K562 (cell line): ENCODE measurements around the gene NAA38. TPM values are rescaled to one million over a fixed set of nuclear protein-coding genes. Genes with fewer than 3 reads are reported as not detected.
A peak's percentile ranks its signal among the peaks of the same experiment; 100 is the strongest.

Source experiments
- ATF1 ChIP-seq, 2 experiments: fragments of 450-650 bp in 1 of 2; IDR thresholded peaks; 2 replicates each; pipeline ENCODE4 v1.6.1; 2016; ENCODE audit warnings: missing compliant biosample characterization in 1 of 2, missing genetic modification characterization in 1 of 2
- CHD2 ChIP-seq: IDR thresholded peaks from 2 replicates; pipeline ENCODE4 v1.6.1; 2011; ENCODE audit warnings: low read depth, low read length
- FIP1L1 ChIP-seq: fragments of 200-400 bp; formaldehyde crosslinking; IDR thresholded peaks from 2 replicates; pipeline ENCODE4 v1.6.1; 2018; ENCODE audit warnings: mild to moderate bottlenecking, low read depth, low read length; ENCODE audit not compliant: poor library complexity, severe bottlenecking
- FOXA3 ChIP-seq, 2 experiments: fragments of 450-650 bp in 1 of 2; sonication (generic) in 1 of 2; formaldehyde crosslinking; IDR thresholded peaks in 1 of 2; conservative IDR thresholded peaks in 1 of 2; 2 replicates each; pipeline versions ENCODE4 v1.4.0 to v1.8.0; 2020 to 2022; ENCODE audit warnings: mild to moderate bottlenecking in 2 of 2, missing genetic modification reagents in 1 of 2
- GABPB1 ChIP-seq: sonication (generic); formaldehyde crosslinking; IDR thresholded peaks from 2 replicates; pipeline ENCODE4 v1.8.0; 2022; ENCODE audit warnings: mild to moderate bottlenecking, missing genetic modification reagents
- HDAC1 ChIP-seq, 2 experiments: fragments of 450-650 bp; IDR thresholded peaks; 2 replicates each; pipeline ENCODE4 v1.6.1; 2016 to 2017; ENCODE audit warnings: inconsistent platforms in 1 of 2, mild to moderate bottlenecking in 1 of 2, moderate library complexity in 1 of 2
- HDAC3 ChIP-seq: fragments of 450-650 bp; IDR thresholded peaks from 2 replicates; pipeline ENCODE4 v1.6.1; 2018; ENCODE audit warnings: borderline replicate concordance, mild to moderate bottlenecking, moderate library complexity; ENCODE audit not compliant: partially characterized antibody
- MEIS2 ChIP-seq: fragments of 450-650 bp; IDR thresholded peaks from 2 replicates; pipeline ENCODE4 v1.6.1; 2014; ENCODE audit warnings: mild to moderate bottlenecking; ENCODE audit not compliant: partially characterized antibody
- SMAD4 ChIP-seq: fragments of 250-450 bp; sonication (Bioruptor Pico); conservative IDR thresholded peaks from 2 replicates; pipeline ENCODE4 v1.8.0; 2021; ENCODE audit warnings: inconsistent platforms, mild to moderate bottlenecking, moderate library complexity
- SRSF7 ChIP-seq: fragments of 200-400 bp; formaldehyde crosslinking; optimal IDR thresholded peaks from 2 replicates; pipeline ENCODE3; 2017; ENCODE audit warnings: mild to moderate bottlenecking, low read depth, low read length
- TBL1XR1 ChIP-seq, 2 experiments: IDR thresholded peaks; 2 replicates each; pipeline ENCODE4 v1.6.1; 2012; ENCODE audit warnings: improper control_type of control experiment in 2 of 2, low read length in 2 of 2, mild to moderate bottlenecking in 1 of 2
- ZEB2 ChIP-seq: fragments of 450-650 bp; IDR thresholded peaks from 2 replicates; pipeline ENCODE4 v1.6.1; 2016
- ZNF134 ChIP-seq: fragments of 250-450 bp; sonication (Bioruptor Pico); conservative IDR thresholded peaks from 2 replicates; pipeline ENCODE4 v1.4.0; 2020
- ZNF143 ChIP-seq: sonication (generic); formaldehyde crosslinking; IDR thresholded peaks from 2 replicates; pipeline ENCODE4 v1.9.0; 2022; ENCODE audit warnings: mild to moderate bottlenecking, missing genetic modification reagents
- polyA plus RNA-seq, 8 experiments: library from polyadenylated mRNA; depleted of rRNA in 4 of 8; stranded (reverse) in 5 of 8; unstranded in 3 of 8; fragments of >200 nt; fragmentation: Nextera tagmentation in 2 of 8; fragmentation: Illumina TruSeq in 1 of 8; extraction: Ambion mirVana in 2 of 8; extraction: Trizol in 1 of 8; gene quantifications; 2 replicates each; pipeline versions ENCODE4 v1.2.1 to v1.2.3, GENCODE V29; 2011 to 2014; ENCODE audit warnings: inconsistent platforms in 1 of 8, missing spikeins in 1 of 8
- total RNA-seq, 7 experiments: library from RNA; depleted of rRNA in 6 of 7; stranded (reverse); fragments of >200 nt in 6 of 7; fragmentation: Illumina TruSeq in 2 of 7; extraction: Trizol in 2 of 7; gene quantifications; 2 replicates each; pipeline versions ENCODE4 v1.2.1 to v1.2.3, GENCODE V29; 2011 to 2021; ENCODE audit warnings: low replicate concordance in 1 of 7
- TF ChIP-seq, protein P1 (sequence below): fragments of 450-650 bp; formaldehyde crosslinking; IDR thresholded peaks from 2 replicates; pipeline ENCODE4 v1.4.0; 2020; ENCODE audit warnings: mild to moderate bottlenecking, mixed read lengths
- TF ChIP-seq, protein P2 (sequence below), 2 experiments: fragments of 450-650 bp; formaldehyde crosslinking in 1 of 2; IDR thresholded peaks; 2 replicates each; pipeline versions ENCODE4 v1.4.0 to v1.6.1; 2014 to 2020; ENCODE audit warnings: mild to moderate bottlenecking in 2 of 2, borderline replicate concordance in 1 of 2, low read depth in 1 of 2
- TF ChIP-seq, protein P3 (sequence below): sonication (generic); formaldehyde crosslinking; IDR thresholded peaks from 2 replicates; pipeline ENCODE4 v1.8.0; 2022; ENCODE audit warnings: missing genetic modification reagents, mild to moderate bottlenecking, moderate library complexity, borderline replicate concordance

NAA38 gene
- total and polyA plus RNA-seq, 9 of the 15 experiments (the other 6 are each of a cell fraction or from before 2014, with no cell fraction given): 16.4 to 99.8 (median 57.3) TPM

GRCh38 chr17:7841396-7841914 lies 15.9 kb downstream of the NAA38 start (continued):
- TF ChIP-seq, protein P1, sequence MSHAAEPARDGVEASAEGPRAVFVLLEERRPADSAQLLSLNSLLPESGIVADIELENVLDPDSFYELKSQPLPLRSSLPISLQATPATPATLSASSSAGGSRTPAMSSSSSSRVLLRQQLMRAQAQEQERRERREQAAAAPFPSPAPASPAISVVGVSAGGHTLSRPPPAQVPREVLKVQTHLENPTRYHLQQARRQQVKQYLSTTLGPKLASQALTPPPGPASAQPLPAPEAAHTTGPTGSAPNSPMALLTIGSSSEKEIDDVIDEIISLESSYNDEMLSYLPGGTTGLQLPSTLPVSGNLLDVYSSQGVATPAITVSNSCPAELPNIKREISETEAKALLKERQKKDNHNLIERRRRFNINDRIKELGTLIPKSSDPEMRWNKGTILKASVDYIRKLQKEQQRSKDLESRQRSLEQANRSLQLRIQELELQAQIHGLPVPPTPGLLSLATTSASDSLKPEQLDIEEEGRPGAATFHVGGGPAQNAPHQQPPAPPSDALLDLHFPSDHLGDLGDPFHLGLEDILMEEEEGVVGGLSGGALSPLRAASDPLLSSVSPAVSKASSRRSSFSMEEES (CRISPR knock-in tag): peak; percentile 25; the same call in 1 of the 2 replicates
- TF ChIP-seq, protein P2, sequence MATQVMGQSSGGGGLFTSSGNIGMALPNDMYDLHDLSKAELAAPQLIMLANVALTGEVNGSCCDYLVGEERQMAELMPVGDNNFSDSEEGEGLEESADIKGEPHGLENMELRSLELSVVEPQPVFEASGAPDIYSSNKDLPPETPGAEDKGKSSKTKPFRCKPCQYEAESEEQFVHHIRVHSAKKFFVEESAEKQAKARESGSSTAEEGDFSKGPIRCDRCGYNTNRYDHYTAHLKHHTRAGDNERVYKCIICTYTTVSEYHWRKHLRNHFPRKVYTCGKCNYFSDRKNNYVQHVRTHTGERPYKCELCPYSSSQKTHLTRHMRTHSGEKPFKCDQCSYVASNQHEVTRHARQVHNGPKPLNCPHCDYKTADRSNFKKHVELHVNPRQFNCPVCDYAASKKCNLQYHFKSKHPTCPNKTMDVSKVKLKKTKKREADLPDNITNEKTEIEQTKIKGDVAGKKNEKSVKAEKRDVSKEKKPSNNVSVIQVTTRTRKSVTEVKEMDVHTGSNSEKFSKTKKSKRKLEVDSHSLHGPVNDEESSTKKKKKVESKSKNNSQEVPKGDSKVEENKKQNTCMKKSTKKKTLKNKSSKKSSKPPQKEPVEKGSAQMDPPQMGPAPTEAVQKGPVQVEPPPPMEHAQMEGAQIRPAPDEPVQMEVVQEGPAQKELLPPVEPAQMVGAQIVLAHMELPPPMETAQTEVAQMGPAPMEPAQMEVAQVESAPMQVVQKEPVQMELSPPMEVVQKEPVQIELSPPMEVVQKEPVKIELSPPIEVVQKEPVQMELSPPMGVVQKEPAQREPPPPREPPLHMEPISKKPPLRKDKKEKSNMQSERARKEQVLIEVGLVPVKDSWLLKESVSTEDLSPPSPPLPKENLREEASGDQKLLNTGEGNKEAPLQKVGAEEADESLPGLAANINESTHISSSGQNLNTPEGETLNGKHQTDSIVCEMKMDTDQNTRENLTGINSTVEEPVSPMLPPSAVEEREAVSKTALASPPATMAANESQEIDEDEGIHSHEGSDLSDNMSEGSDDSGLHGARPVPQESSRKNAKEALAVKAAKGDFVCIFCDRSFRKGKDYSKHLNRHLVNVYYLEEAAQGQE (IDR thresholded peaks at IDR 0.05; ENCODE audit: borderline replicate concordance): peak; percentile 42; the same call in 1 of the 2 replicates
- TF ChIP-seq, protein P2 (CRISPR knock-in tag; IDR thresholded peaks at IDR 0.05; ENCODE audit: low read depth): no peak
- TF ChIP-seq ATF1 (CRISPR knock-in tag; IDR thresholded peaks at IDR 0.05) (no peak), ATF1 (tag; IDR thresholded peaks at IDR 0.05) (peak; percentile 53; the same call in 1 of the 2 replicates), ZEB2 (peak; percentile 50; the same call in 1 of the 2 replicates), TBL1XR1 (IDR thresholded peaks at IDR 0.05; ENCODE audit: low read length in 2 of 2) (0 out of 4 replicates have a peak, but pooled peaks of 1 of the 2 experiments have one; percentile 32), SMAD4 (CRISPR knock-in tag) (peak; percentile 99), ZNF143 (CRISPR knock-in tag) (0 out of 2 replicates have a peak, but pooled peaks have one; percentile 21), SRSF7 (no peak), CHD2 (no peak), MEIS2 (peak; percentile 37), FOXA3 (CRISPR knock-in tag; conservative IDR thresholded peaks at IDR 0.05 in 1 of 2, IDR thresholded peaks at IDR 0.05 in 1 of 2) (0 out of 4 replicates have a peak, but pooled peaks of 1 of the 2 experiments have one; percentile 23), ZNF134 (CRISPR knock-in tag) (no peak), FIP1L1 (peak; percentile 24), GABPB1 (CRISPR knock-in tag) (no peak), HDAC1 (IDR thresholded peaks at IDR 0.05) (peak in 1 of 2 experiments; percentile 63; a peak in 1 of 4 replicates), HDAC3 (peak; percentile 43)
- TF ChIP-seq, protein P3, sequence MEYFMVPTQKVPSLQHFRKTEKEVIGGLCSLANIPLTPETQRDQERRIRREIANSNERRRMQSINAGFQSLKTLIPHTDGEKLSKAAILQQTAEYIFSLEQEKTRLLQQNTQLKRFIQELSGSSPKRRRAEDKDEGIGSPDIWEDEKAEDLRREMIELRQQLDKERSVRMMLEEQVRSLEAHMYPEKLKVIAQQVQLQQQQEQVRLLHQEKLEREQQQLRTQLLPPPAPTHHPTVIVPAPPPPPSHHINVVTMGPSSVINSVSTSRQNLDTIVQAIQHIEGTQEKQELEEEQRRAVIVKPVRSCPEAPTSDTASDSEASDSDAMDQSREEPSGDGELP: peak; percentile 59
